Memory B cell (primary cell): ENCODE results near the gene TGFBR3.
"Not testable (repeated sequence)": the region's sequence is repeated elsewhere in the genome, so short reads cannot be mapped to it uniquely, and the experiment has no call there.

Source experiments
- ATAC-seq: fragments of 150-1000 bp; cut with Tn5 transposase; 2 replicates; pipeline ENCODE4 v1.10.0; 2021; ENCODE audit warnings: low read depth, mild to moderate bottlenecking, moderate library complexity
- DNase-seq, 2 donors: peaks; one replicate each; pipeline ENCODE4 v3.0.0; 2022; ENCODE audit warnings: low spot score in 2 of 2
- H3K27ac Mint-ChIP-seq: one replicate; pipeline ENCODE4 v1.8.0; 2022; ENCODE audit warnings: mild to moderate bottlenecking, moderate library complexity, mixed read lengths
- H3K27me3 Mint-ChIP-seq: one replicate; pipeline ENCODE4 v1.8.0; 2022; ENCODE audit warnings: mixed read lengths
- H3K36me3 Mint-ChIP-seq: one replicate; pipeline ENCODE4 v1.8.0; 2022; ENCODE audit warnings: mild to moderate bottlenecking, mixed read lengths
- H3K4me1 Mint-ChIP-seq: one replicate; pipeline ENCODE4 v1.8.0; 2022; ENCODE audit warnings: mixed read lengths
- H3K4me3 Mint-ChIP-seq: one replicate; pipeline ENCODE4 v1.8.0; 2022; ENCODE audit warnings: mild to moderate bottlenecking, moderate library complexity, mixed read lengths
- H3K9me3 Mint-ChIP-seq: one replicate; pipeline ENCODE4 v1.8.0; 2022; ENCODE audit warnings: mixed read lengths

The TGFBR3 gene

DNA sequence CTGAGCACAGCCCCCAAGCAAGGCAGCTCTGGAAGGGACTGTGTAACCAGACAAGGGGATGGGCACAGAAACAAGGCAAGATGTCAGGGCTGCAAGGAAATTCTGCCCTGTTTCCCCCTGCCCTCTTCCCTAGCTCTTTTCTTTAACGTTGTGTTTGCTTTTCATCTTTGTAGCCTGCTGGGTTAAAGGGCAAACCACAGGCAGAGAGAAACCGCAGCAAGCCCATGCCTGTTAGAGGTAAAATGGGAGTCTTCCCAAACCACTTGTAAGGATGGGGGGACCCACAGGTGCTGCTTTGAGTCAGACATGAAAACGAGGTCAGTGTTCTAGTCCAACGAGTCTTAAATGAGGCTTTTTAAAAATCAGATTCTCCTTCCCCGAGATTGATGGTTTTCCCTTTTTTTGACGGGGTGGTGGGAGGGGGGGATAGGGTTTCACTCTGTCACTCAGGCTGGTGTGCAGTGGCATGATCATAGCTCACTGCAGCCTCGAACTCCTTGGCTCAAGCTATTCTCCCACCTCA, 13.3 kb downstream of the TGFBR3 start:
- DNase-seq (no peak), ATAC-seq (no peak)
- Mint-ChIP-seq H3K4me3 (no peak overlapping the region), H3K27me3 (peaks cover 15% of the 10 kb centered on the region), H3K36me3 (no peaks in the 10 kb centered on the region), H3K27ac (no peak overlapping the region), H3K4me1 (peaks cover 3% of the 10 kb centered on the region), H3K9me3 (peaks cover 2% of the 10 kb centered on the region)

DNA sequence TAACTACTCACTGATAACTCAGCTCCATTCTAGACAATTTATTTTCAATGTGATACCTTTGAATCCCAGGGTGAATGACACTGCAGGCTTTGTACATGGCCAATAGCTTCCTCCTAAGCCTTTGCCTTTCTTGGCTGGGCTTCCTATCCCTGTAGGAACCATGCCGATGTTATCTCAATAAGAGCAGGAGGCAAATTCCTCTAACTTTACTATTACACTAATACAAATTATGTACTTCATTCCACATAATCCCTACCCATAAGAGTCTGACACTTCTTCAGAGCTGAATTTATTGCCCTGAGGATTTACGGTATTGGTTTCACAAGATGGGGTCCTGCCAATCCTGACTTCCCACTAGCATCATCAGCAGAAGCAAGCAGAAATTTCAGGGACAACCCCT, 14.0 kb downstream of the TGFBR3 start:
- no peak overlapping the region for H3K4me3 Mint-ChIP-seq
- DNase-seq = no peak
- peaks cover 3% of the 10 kb centered on the region for H3K4me1 Mint-ChIP-seq
- peaks cover 2% of the 10 kb centered on the region for H3K9me3 Mint-ChIP-seq
- H3K27me3 Mint-ChIP-seq = peaks cover 15% of the 10 kb centered on the region
- no peak for ATAC-seq
- no peak overlapping the region for H3K27ac Mint-ChIP-seq
- no peaks in the 10 kb centered on the region for H3K36me3 Mint-ChIP-seq

DNA sequence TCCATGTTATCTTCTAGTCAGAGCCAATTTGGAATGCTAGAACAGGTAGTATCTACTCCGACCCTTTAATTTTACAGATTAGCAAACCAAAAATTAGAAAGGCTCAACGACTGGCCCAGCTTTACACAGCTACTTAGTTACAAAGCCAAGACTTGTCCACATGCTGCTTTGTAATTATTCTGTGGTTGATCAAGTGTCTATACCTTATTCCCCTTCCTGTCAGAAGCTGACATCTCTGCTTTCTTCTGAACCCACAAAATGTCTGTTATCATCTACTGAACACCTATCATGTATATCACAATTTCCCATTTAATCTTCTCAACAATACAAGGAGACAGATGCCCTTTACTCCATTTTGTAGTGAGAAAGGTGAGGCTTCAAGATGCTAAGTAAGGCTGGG, 15.6 kb downstream of the TGFBR3 start:
- Mint-ChIP-seq H3K4me1 (no peaks in the 10 kb centered on the region), H3K9me3 (peaks cover 2% of the 10 kb centered on the region), H3K27me3 (peaks cover 12% of the 10 kb centered on the region), H3K4me3 (no peak overlapping the region), H3K27ac (no peak overlapping the region), H3K36me3 (no peaks in the 10 kb centered on the region)
- no peak for DNase-seq
- no peak for ATAC-seq

DNA sequence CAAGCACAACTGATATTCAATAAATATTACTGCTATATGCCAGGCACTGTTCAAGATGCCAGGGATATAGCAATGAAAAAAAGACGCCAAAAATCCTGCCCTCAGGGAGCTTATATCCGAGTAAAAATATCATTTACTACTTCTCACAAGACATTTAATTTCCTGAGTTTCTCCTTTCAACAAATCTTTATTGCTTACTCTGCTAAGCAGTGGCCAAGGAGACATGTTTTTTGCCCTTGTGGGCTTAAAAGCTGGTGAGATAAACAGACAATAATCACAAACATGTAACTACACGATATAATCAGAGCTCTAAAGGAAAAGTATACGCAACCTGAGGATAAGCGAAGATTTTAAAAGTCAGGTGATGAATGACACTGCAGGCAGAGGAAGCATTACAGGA, 19.5 kb downstream of the TGFBR3 start:
- H3K27ac Mint-ChIP-seq = no peak overlapping the region
- H3K36me3 Mint-ChIP-seq = no peaks in the 10 kb centered on the region
- no peaks in the 10 kb centered on the region for H3K4me1 Mint-ChIP-seq
- H3K4me3 Mint-ChIP-seq = no peak overlapping the region
- no peak for DNase-seq
- no peaks in the 10 kb centered on the region for H3K9me3 Mint-ChIP-seq
- ATAC-seq = no peak
- peaks cover 3% of the 10 kb centered on the region for H3K27me3 Mint-ChIP-seq

DNA sequence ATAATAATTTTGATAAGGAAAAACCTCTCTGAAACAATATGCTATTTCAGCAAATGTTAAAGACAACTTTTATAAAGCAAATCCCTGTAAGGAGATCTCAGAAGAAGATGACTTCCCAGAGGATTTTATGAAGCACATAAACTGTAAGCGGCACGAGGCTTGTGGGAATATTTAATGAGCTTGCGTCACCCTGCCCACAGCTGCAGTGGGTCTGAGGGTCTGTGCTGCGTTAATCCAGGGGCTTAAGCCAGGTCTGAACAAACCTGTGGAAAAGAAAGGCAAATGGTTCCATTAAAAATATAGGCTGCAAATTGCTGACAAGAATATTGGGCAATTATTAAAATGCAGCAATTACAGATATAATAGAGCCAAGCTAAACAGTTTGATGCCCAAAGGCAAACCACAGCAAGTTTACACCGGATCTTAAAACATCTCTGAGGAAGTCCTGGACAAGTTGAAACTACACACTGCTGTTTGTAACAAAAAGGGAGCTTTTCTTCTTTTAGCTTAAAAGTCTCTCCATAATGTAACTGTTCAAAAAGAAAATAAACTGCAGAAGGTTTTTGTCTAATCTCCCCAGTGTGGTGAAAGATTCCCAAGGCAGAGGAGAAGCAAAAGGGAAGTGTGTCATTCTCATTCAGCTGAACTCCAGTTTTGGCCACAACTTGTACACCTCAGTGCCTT, 21.8 kb downstream of the TGFBR3 start:
- no peak overlapping the region for H3K27ac Mint-ChIP-seq
- no peaks in the 10 kb centered on the region for H3K4me1 Mint-ChIP-seq
- H3K9me3 Mint-ChIP-seq = no peaks in the 10 kb centered on the region
- H3K27me3 Mint-ChIP-seq = peaks cover 3% of the 10 kb centered on the region
- ATAC-seq (no peak), DNase-seq (no peak)
- H3K4me3 Mint-ChIP-seq = no peak overlapping the region
- no peaks in the 10 kb centered on the region for H3K36me3 Mint-ChIP-seq

DNA sequence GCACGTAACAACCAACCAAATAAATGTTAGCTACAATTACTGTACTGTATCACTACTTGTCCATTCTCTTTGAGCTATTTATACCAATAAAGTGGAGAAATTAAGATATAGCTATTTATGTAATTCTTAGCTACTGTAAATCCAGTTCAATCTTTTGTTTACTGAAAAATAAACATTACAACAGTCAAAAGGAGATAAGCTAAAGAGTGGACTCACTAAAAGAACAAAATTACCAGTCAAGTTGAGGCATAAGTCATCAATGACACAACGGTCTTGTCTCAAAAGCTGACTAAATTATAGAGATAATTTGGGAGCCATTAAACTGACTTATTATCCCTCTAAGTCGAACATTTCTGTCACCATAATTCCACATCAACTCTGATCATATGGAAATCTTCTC, 22.5 kb downstream of the TGFBR3 start:
- no peak for DNase-seq
- ATAC-seq = no peak
- Mint-ChIP-seq H3K27me3 (peaks cover 3% of the 10 kb centered on the region), H3K9me3 (no peaks in the 10 kb centered on the region), H3K4me1 (no peaks in the 10 kb centered on the region), H3K4me3 (no peak overlapping the region), H3K36me3 (no peaks in the 10 kb centered on the region), H3K27ac (no peak overlapping the region)

DNA sequence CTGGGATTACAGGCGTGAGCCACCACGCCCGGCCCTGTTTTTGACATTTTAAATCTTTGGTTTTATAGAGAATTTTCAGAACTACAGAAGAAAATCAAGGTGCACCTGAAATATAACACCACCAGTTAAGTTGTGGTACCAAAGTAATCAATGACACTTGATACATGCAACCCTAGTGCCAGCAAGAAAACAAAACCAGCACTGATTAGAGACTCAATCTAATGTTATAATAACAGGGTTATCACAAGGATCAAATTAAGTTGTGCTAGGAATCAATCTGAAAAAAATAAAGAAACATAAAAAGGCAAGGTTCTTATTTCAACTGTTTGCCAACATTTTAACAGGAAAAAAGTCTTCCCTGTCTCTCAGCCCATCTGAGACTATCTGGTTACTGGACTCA, 23.8 kb downstream of the TGFBR3 start:
- Mint-ChIP-seq H3K4me1 (no peaks in the 10 kb centered on the region), H3K9me3 (no peaks in the 10 kb centered on the region), H3K27me3 (peaks cover 3% of the 10 kb centered on the region), H3K27ac (no peak overlapping the region), H3K36me3 (no peaks in the 10 kb centered on the region), H3K4me3 (no peak overlapping the region)
- DNase-seq (no peak), ATAC-seq (no peak)

DNA sequence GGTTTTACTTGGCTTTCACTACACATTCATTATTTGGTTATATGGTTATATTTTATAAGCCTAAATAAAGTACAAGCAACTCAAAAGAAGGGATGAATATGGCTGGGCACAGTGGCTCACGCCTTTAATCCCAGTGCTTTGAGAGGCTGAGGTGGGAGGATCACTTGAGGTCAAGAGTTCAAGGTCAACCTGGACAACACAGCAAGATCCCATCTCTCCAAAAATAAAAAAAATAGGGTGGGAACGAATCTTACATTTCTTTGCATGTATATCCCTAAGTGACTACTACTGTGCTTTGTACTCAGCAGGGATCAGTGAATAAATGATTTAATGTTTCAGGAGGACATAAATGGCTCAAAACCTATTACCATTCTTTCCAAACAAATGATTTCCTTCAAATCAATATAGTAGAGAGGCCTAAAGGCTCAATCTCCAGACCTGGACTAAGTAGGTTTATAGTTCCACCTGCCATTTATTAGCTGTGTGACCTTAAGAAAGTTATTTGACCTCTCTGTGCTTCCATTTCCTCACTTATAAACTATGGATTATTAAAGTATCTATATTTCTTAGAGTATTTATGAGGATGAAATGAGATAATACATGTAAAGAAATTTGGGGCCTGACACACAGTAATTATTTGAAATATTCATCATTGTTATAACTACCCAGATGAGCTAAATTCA, 28.3 kb downstream of the TGFBR3 start:
- peaks cover 3% of the 10 kb centered on the region for H3K9me3 Mint-ChIP-seq
- H3K4me1 Mint-ChIP-seq = no peaks in the 10 kb centered on the region
- no peak for DNase-seq
- no peaks in the 10 kb centered on the region for H3K27me3 Mint-ChIP-seq
- ATAC-seq = no peak
- H3K36me3 Mint-ChIP-seq = no peaks in the 10 kb centered on the region
- no peak overlapping the region for H3K4me3 Mint-ChIP-seq
- no peak overlapping the region for H3K27ac Mint-ChIP-seq

DNA sequence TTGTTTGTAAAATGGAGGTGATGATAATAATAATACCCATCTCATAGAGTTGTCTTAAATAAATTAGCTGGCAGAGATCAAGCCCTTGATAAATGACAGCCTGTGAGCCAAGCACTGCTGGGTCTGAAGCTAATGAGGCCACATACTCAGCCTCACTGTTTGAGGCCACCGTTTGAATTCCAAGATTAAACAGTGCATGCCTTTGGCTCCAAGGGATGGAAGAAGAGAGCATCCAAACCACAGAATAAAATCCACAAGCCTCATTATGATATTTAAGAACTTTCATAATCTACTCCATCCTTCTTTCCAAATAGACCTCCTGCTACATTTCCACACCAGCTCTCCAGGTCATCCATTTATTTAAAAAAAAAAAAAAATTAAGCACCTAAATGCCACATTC, 29.0 kb downstream of the TGFBR3 start:
- no peaks in the 10 kb centered on the region for H3K27me3 Mint-ChIP-seq
- H3K9me3 Mint-ChIP-seq = peaks cover 3% of the 10 kb centered on the region
- DNase-seq (no peak), ATAC-seq (no peak)
- no peak overlapping the region for H3K4me3 Mint-ChIP-seq
- H3K36me3 Mint-ChIP-seq = no peaks in the 10 kb centered on the region
- H3K4me1 Mint-ChIP-seq = no peaks in the 10 kb centered on the region
- H3K27ac Mint-ChIP-seq = no peak overlapping the region

DNA sequence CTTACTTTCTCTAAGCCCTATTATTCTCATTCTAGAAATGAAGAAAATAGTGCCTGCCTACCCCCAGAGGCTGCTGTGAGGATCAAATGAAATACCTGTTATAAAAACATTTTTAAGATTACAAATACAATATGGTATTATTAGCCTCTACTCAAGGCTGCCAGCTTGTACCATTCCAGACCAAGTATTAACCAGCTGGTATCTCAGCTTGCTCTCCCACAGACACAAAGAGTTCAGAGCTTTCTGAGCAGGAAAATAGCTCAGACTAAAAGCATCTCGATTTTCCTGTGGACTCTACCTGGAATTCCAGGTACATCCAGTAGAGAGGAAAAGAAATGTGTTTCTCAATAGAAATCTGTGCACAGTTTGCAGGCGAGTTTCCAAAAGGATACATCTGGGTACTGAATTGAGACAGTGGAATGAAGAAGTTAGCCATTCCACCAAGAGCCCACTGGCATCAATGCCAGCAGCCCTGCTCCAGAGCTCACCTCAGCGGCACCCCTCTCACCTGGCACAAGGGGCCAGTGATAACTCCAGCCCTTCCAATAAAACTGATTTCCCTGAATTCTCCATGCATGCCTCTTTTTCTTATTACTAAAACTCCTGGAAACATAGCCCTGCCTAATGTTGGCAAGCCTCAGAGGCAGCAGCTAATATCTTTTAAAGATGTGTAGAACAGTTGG, 31.0 kb downstream of the TGFBR3 start:
- peaks cover 3% of the 10 kb centered on the region for H3K9me3 Mint-ChIP-seq

DNA sequence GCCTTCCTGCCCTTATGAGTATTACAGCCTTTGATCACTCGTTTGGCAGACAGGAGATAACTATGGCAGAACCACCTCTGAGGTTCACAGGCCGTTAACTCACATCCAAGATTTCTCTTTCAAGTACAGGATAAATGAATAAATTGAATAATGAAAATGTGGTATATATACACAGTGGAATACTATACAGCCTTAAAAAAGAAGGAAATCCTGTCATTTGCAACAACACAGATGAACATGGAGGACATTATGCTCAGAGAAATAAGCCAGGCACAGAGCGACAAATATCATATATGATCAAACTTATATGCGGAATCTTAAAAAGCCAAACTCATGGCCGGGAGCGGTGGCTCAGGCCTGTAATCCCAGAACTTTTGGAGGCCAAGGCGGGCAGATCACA, 32.6 kb downstream of the TGFBR3 start:
- DNase-seq = no peak
- Mint-ChIP-seq H3K4me1 (no peaks in the 10 kb centered on the region), H3K36me3 (no peaks in the 10 kb centered on the region), H3K27me3 (no peaks in the 10 kb centered on the region), H3K9me3 (peaks cover 3% of the 10 kb centered on the region), H3K27ac (no peak overlapping the region), H3K4me3 (no peak overlapping the region)
- no peak for ATAC-seq

More for the DNA sequence above, 31.0 kb downstream of the TGFBR3 start:
- Mint-ChIP-seq H3K4me1 (no peaks in the 10 kb centered on the region), H3K27me3 (no peaks in the 10 kb centered on the region), H3K36me3 (no peaks in the 10 kb centered on the region), H3K4me3 (no peak overlapping the region), H3K27ac (no peak overlapping the region)
- DNase-seq = no peak
- ATAC-seq = no peak

DNA sequence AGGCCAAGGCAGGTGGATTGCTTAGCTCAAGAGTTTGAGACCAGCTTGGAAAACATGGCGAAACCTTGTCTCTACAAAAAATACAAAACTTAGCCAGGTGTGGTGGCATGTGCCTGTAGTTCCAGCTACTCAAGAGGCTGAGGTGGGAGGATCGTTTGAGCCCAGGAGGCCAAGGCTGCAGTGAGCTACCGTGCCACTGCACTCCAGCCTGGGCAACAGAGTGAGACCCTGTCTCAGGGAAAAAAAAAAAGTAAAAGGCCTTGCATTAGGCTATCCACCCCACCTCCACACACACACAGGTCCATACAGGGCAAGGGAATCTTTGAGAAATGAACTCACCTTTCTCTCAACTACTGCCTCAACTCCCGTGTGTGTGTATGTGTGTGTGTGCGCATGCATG, 33.9 kb downstream of the TGFBR3 start:
- not testable (repeated sequence) for ATAC-seq, H3K27ac Mint-ChIP-seq, H3K27me3 Mint-ChIP-seq, H3K4me1 Mint-ChIP-seq, H3K9me3 Mint-ChIP-seq, H3K4me3 Mint-ChIP-seq, DNase-seq, H3K36me3 Mint-ChIP-seq

DNA sequence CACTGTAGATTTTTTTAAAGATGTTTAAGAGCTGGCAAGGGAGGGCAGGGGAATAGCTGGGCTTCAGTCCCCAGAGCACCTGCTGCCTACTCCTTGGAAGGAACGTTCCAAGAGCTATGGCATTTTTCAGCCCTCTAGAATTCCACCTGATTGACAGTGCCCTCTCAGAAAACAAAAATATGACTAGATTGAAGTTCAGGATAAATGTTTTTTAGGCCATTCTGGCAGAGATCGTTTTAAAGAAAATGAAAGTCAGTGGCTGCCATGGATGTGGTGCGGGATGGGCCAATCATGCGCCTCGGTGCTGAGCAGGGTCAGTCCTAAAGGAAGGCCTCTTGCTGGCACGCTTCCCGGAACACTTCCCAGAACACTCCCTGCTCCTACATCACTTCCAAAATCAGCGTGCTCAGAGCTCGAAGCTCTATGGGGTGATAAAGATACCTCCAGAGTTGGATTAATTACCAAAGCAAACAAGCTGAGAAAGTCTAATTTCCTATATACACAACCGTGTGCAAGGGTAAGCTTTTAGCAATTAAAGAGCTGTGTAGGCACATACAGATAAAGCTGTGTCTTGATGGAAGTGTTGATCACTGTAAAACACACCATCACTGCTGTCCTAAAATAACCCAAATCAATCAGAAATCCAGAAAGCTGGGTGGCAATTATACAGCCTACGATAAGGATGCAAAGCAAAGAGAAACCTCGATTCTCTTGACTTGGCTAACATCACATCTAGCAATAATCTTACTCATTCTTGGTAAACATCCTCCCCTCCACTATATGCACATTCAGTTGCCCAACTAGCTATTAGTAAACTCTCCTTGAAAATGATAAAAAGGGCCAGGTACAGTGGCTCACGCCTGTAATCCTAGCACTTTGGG, 34.6 kb downstream of the TGFBR3 start:
- Mint-ChIP-seq H3K27me3 (no peaks in the 10 kb centered on the region), H3K9me3 (peaks cover 3% of the 10 kb centered on the region), H3K4me1 (no peaks in the 10 kb centered on the region), H3K4me3 (no peak overlapping the region), H3K27ac (no peak overlapping the region), H3K36me3 (no peaks in the 10 kb centered on the region)
- DNase-seq = no peak
- no peak for ATAC-seq

DNA sequence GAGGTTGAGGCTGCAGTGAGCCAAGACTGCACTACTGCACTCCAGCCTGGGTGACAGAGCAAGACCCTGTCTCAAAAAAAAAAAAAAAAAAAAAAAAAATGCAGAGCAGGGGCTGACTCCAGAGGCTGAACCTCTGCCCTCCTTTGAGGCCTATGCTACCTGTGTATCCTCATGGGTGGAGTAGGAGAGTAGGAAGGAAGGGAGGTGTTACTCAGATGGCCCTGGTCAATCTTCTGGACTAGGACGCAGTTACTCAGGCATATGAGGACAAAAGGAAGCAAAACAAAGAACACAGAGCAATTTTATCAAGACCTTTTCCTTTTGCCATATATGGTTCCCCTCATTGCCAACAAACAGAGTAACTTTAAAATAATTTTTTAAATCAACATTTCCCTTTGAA, 35.2 kb downstream of the TGFBR3 start:
- no peaks in the 10 kb centered on the region for H3K27me3 Mint-ChIP-seq
- ATAC-seq = no peak
- DNase-seq = no peak
- peaks cover 3% of the 10 kb centered on the region for H3K9me3 Mint-ChIP-seq
- H3K27ac Mint-ChIP-seq = no peak overlapping the region
- H3K4me1 Mint-ChIP-seq = no peaks in the 10 kb centered on the region
- H3K4me3 Mint-ChIP-seq = no peak overlapping the region
- H3K36me3 Mint-ChIP-seq = no peaks in the 10 kb centered on the region
